Umbilical cord (tissue), 2 donors: Measurements from ENCODE around the gene ARHGEF1. TPM values are rescaled to one million over a fixed set of nuclear protein-coding genes. Genes with fewer than 3 reads are reported as not detected.

Experiments used
- DNase-seq: peaks from one replicate; pipeline ENCODE4 v3.0.0-alpha.2; 2015; ENCODE audit warnings: low spot score
- total RNA-seq: library from RNA; depleted of rRNA; stranded (reverse); fragments of >200 nt; gene quantifications from one replicate; pipeline ENCODE4 v1.2.3, GENCODE V29; 2014; ENCODE audit warnings: low replicate concordance; ENCODE audit not compliant: insufficient read depth

Gene ARHGEF1
- total RNA-seq = 30.3 TPM

DNA sequence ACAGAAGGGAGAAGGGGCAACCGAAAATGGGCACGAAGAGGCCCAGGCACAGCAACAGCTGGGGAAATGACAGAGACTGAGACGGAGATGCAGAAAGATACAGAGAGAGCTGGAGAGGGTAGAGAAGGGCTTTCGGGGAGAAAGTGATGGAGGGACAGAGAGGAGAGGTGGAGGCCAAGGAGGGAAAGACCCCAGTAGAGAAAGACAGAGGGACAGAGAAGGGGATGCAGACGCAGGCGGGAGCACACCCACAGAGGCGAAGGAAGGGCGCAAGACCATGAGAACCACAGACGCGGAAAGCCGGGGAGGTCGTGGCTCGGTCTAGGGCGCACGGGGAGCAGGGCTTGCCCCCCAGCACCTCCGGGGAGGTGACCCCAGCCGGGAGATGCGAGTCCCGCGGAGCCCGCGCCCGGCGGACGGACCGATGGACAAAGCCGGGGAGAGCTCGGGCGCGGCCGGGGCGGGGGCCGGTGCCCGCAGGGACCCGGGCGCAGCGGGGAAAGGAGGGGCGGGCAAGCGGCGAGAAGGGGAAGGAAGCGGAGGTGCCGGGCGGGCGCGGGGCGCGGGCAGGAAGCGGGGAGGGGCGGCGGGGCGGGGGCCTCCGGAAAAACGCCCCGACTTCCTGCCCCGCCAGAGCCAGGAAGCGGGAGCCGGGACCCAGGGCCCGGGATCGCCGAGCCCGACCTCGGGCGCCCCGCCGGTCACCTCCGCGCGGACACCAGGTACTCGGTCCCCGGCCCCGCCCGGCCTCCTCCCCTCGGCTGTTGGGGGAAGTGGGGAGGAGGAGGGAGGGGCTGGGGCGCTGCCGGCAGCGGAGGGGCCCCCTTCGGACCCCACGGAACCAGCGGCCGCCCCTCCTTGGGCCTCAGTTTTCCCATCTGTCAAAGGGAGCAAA, at the start of gene ARHGEF1:
ARHGEF1 (plus strand) TSS at position 617 of the 895 bp plus-strand sequence. CDS start 4,899 bp downstream, outside the sequence.
- DNase-seq = peak; percentile 33

- DNase-seq = no peak
Observed at GRCh38 chr19:41837981-41838708, 44.8 kb upstream of the ARHGEF1 start.

GRCh38 chr19:41839211-41839610, 43.8 kb upstream of the ARHGEF1 start:
- DNase-seq = no peak

- no peak for DNase-seq
Observed at GRCh38 chr19:41843371-41843770, 39.6 kb upstream of the ARHGEF1 start.

- DNase-seq = no peak
Observed at GRCh38 chr19:41844601-41845000, 38.4 kb upstream of the ARHGEF1 start, which contains the start of gene LYPD4. TSS of gene LYPD4 (minus strand) at chr19:41844683. CDS start at chr19:41839285, 5,398 bp downstream.

GRCh38 chr19:41845001-41845050, 38.2 kb upstream of the ARHGEF1 start, which contains the start of gene DMRTC2:
TSS of gene DMRTC2 (plus strand) at chr19:41845042. CDS start at chr19:41847429, 2,387 bp downstream.
- DNase-seq = no peak

GRCh38 chr19:41845051-41845590, 37.9 kb upstream of the ARHGEF1 start:
- DNase-seq = no peak

GRCh38 chr19:41847351-41848105, 35.5 kb upstream of the ARHGEF1 start:
- DNase-seq = no peak

GRCh38 chr19:41848666-41849065, 34.3 kb upstream of the ARHGEF1 start:
- DNase-seq = no peak

- DNase-seq = no peak
Observed at GRCh38 chr19:41849067-41849466, 33.9 kb upstream of the ARHGEF1 start.

DNA sequence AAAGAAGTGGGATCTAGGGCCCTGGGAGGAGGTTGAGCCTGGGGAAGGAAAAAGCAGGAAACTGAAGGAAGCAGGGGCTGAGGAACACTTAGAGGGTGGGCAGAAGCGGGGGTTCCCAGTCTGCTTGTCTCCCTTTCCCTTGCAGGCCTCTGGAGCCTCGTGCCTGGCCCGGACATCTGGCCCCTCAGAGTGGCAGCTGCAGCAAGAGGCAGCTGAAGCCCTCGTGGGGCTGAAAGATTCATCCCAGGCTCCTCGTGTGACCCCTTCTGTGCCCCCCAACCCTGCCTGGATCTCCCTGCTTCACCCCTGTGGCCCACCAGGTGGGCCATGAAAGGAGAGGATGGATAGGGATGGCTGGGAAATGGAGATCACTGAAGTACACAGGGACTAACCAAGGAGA, 32.6 kb upstream of the ARHGEF1 start:
- no peak for DNase-seq

DNA sequence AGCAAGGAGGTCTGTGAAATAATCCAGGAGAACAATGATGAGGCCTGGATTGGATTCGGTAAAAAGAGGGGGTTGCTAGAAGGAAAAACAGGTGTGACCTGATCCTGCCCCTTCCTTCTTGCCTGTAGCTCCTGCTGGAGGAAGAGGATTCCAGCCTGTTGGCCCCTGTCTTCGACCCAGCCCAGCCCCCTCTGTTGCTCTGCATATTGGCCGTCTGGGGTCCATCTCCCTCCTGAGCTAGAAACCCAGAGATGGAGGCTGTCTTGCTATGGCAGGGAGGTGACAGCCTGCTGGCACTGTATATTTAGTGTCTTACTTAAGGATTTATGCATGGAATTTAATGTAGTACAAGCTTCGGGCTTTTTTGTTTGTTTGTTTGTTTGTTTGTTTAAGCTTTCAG, 31.5 kb upstream of the ARHGEF1 start:
- DNase-seq = no peak

DNA sequence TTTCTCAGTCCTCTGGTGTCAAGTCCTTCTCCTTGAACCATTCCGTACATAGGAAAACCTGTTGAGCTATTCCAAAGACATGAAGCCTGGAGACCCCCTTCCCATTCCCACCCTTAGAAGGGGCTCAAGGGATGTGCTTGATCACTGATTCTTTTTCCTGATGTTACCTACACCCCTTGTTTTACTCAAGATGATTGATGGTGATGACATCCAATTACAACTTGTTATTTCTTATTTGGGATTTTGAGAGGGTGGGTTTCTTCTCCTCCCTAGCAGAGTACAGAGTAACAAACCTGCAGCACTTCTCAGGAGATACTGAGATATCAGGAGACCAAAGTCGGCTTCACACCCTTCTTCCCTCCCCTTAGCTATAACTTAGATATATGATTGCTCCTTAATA, 29.6 kb upstream of the ARHGEF1 start:
- no peak for DNase-seq

GRCh38 chr19:41853768-41854167, 29.2 kb upstream of the ARHGEF1 start:
- DNase-seq = no peak

- DNase-seq = no peak
Observed at GRCh38 chr19:41859213-41859617, 23.8 kb upstream of the ARHGEF1 start.

DNA sequence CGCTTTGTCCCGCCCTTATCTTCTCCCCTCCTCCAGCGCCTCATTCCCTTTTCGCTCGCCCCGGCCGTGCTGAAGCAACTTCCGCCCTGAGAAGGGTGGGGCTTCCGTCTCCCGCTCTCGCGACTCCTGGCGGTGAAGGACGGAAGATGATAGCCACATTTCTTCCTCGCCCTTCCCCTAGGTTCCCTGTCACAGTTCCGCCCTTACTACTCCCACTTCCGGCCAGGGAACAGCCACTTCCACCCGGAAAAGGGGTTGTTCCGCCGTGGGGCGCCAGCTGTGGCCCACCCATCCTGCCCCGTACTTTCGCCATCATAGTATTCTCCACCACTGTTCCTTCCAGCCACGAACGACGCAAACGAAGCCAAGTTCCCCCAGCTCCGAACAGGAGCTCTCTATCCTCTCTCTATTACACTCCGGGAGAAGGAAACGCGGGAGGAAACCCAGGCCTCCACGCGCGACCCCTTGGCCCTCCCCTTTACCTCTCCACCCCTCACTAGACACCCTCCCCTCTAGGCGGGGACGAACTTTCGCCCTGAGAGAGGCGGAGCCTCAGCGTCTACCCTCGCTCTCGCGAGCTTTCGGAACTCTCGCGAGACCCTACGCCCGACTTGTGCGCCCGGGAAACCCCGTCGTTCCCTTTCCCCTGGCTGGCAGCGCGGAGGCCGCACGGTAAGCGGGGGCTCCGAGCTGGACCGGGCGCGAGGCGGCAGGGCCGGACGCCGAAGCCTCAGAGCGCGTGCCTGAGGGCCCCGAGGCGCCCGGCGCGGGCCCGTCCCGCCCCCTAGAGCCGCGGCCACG, 23.2 kb upstream of the ARHGEF1 start, which contains the start of gene RPS19:
RPS19 (plus strand) TSS at position 638 of the 801 bp plus-strand sequence. CDS start 520 bp downstream, outside the sequence.
- peak; percentile 100 for DNase-seq

GRCh38 chr19:41860419-41861115, 22.4 kb upstream of the ARHGEF1 start:
- DNase-seq = peak; percentile 20

- DNase-seq = no peak
Observed at GRCh38 chr19:41861116-41861768, 21.7 kb upstream of the ARHGEF1 start.

DNA sequence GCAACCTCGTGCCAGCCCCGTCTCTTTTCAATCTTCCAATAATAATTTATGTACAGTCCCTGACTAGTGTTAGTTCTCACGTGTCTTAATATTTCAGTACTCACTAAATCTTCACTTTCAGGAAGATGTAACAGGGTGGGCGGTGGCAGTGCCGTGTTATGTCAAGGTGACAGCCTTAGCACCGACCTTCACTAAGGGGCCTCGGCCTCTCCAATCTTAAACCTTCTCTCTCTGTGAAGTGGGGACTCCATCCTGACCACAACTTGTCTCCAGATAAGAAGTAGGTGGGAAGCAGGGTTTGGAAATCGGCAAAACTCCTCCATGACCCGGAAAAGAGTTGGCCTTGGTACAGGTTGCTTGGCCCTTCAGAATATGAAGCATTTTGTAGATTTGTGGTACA, 21.1 kb upstream of the ARHGEF1 start:
- no peak for DNase-seq

GRCh38 chr19:41862445-41862986, 20.5 kb upstream of the ARHGEF1 start:
- DNase-seq = no peak
